A204.1 (cell line): ENCODE results near the gene KLHL14.
"Not testable (repeated sequence)": the region's sequence is repeated elsewhere in the genome, so short reads cannot be mapped to it uniquely, and the experiment has no call there.

Experiments
- FAIRE-seq: peaks from 2 replicates; lab custom pipeline; 2012; peaks lifted over from hg19 to GRCh38; lab: Jason Lieb, UNC

The KLHL14 gene

GRCh38 chr18:32714571-32715148, 58.2 kb downstream of the KLHL14 start:
- FAIRE-seq, result peak; percentile 37

DNA sequence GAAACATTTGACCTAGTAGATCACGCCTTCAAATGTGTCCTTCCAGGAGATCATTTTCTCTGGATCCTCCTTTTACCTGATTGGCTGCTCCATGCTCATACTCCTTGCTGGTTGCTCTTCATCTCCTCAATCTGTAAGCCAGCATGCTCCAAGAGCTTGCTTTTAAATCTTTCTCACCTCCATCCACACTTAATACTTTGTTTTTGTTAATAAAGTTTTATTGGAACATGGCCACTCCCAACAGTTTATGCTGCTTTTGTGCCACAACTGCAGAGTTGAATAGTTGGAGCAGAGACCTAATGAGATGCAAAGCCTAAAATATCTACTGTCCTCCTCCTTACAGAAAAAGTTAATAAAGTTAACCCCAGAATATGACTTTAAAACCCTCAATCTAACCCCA, 60.0 kb downstream of the KLHL14 start:
- FAIRE-seq, result no peak

DNA sequence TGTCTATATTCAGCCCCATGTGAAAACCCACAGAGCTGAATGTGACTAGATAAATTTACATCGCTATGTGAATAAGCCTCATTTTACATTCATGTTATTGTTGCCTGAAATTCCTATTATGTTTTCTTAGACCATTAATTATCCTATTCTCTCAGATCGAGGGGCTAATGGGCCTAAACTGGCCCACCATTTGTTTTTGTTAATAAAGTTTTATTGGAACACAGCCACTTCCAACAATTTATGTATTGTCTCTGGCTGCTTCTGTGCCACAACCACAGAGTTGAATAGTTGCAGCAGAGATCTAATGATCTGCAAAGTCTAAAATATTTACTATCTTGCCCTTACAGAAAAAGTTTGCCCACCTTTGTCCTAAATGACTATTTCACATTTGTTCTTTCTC, 61.0 kb downstream of the KLHL14 start:
- FAIRE-seq, result no peak

GRCh38 chr18:32707586-32707985, 65.2 kb downstream of the KLHL14 start:
- no peak for FAIRE-seq

DNA sequence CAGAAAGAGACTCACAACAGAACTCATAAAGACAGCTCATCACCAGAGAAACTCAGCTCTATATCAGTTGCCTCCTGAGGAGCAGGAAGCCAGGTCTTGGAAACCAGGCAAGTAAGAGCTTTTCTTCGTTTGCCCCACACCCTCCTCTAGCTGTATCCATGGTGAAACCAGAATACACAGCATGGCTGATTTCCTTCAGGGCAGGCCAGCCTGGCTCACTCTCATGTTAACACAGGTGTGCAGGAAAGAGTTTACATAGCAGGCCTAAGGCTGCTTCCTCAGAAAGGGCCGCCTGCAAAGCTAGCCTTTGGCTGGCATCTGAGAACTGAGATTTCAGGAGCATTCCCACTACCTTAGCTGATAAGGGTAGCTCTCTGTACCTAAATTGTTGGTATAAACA, 65.7 kb downstream of the KLHL14 start:
- FAIRE-seq, result no peak

GRCh38 chr18:32701313-32701712, 71.5 kb downstream of the KLHL14 start:
- FAIRE-seq, result no peak

GRCh38 chr18:32698153-32698552, 74.7 kb downstream of the KLHL14 start:
- no peak for FAIRE-seq

DNA sequence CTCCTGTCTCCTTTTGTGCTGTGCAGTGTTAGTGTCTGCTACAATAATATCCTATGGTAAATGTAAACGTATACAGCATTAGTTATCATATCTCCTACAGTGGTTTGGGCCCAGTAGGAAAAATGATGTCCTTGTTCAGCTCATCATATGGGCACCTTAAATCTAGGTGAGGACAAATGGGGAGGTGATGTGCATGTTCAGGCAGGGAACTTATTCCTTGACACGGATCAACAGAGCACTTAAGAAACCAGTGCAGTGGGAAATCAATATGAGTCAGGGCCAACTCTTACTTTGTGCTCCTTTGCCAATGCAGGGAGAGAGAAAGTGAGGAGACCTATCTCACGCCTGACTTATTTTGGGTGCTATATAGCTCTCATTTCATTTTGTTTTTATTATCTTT, 76.4 kb downstream of the KLHL14 start:
- FAIRE-seq, result no peak

- no peak for FAIRE-seq
These were observed 77.3 kb downstream of the KLHL14 start for GRCh38 chr18:32695534-32695933.

GRCh38 chr18:32688821-32689220, 84.0 kb downstream of the KLHL14 start:
- no peak for FAIRE-seq

GRCh38 chr18:32684940-32685339, 87.9 kb downstream of the KLHL14 start:
- FAIRE-seq, result no peak

GRCh38 chr18:32684096-32684495, 88.7 kb downstream of the KLHL14 start:
- no peak for FAIRE-seq

DNA sequence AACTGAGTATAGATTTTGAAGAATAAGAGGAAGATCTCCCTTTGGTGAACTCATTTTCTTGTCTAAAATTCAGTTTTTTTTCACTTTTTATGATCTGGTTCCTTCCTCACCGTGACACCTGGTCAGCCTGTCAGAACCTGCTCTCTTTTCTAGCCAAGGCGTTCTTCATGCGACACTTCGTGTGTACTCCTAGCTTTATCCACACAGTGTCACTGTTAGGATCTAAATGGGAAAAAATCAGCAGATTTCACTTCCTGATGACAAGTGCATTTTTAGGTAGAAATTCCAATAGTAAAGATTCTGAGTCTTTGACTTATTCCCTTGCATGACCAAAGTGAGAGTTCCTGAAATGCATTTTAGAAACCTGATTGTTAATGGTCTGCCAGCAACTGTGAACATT, 89.8 kb downstream of the KLHL14 start:
- FAIRE-seq, result no peak

DNA sequence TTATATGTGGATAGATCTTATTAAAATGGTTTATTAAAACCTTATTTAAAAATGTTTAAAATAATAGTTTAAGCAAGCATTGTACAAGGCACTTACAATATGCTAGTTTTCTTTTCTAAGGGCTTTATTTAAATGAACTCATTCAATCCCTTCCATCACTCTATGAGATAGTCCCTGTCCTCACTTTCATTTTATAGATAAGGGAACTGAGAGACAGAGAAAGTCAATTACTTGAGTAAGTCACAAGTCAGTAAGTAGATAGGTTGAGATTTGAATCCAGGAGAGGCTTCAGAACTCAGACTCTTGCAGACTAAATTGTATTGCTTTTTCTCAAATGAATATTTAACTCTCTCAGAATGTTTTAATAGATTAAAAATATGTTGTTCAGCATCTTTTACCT, 95.2 kb downstream of the KLHL14 start:
- no peak for FAIRE-seq

- FAIRE-seq, result no peak
These were observed 98.3 kb downstream of the KLHL14 start for GRCh38 chr18:32674491-32674890.

GRCh38 chr18:32672398-32672797, 100.4 kb downstream of the KLHL14 start:
- no peak for FAIRE-seq

DNA sequence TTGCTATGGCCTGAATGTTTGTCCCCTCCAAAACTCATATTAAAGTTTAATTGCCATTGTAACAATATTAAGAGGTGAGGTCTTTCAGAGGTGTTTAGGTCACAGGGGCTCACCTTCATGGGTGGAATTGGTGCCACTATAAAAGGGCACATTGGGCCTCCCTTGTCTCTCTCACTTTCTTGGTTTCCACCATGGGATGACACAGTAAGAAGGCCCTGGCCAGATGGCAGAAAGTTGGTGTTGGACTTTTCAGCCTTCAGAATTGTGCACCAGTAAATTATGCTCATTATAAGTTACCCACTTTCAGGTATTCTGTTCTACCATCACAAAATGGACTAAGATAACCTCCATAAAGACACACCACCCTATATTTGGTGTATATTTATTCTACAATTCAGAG, 102.1 kb downstream of the KLHL14 start:
- no peak for FAIRE-seq

DNA sequence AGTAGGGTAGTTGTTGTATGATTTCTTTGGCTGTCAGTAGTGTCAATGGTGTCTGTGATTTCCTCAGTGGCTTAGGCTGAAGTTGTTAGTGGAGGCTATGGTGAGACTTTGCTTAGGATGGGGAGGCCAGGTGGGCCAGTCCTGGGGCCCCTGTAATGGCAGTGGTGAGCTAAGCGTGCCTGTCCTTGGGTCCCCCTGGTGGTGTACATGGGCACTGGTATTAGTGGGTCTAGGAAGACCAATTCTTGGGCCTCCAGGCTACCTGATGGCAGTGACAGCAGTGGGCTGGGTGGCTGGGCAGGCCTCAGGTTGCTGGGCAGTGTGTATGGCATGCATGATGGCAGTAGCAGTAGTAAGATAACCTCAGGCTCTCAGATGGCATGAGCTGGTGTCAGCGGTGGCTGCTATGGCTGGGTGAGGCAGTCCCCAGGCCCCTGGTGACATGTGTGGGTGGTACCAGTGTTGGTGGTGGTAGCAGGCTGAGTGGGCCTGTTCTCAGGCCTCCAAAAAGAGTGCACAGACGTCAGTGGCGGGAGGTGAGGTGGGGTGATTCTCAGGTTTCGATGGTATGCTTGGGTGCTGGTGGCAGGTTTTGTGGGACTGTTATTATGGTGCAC, 103.2 kb downstream of the KLHL14 start:
- FAIRE-seq, result no peak

DNA sequence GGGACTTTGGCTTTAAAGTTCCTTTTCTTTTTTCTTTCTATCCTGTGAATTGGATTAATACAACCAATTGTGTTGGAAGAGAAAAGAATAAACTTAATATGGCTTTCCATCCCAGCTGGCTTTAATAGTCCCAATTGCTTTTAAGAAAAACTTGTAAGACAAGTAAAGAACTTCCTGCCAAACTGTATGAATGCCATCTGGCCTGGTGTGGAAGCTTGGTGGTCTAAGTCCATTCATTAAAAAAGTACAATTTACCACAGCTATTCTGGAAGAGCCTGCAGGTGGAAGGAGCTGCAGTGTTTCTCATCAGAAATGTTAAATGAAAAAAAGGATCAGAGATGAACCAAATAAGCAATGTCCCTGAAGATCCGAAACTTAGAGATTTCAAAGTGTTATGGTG, 103.9 kb downstream of the KLHL14 start:
- FAIRE-seq, result no peak

GRCh38 chr18:32661486-32662299, 111.1 kb downstream of the KLHL14 start:
- no peak for FAIRE-seq

GRCh38 chr18:32654507-32654906, 118.3 kb downstream of the KLHL14 start:
- FAIRE-seq, result not testable (repeated sequence)

GRCh38 chr18:32637659-32638058, 135.2 kb downstream of the KLHL14 start:
- not testable (repeated sequence) for FAIRE-seq

DNA sequence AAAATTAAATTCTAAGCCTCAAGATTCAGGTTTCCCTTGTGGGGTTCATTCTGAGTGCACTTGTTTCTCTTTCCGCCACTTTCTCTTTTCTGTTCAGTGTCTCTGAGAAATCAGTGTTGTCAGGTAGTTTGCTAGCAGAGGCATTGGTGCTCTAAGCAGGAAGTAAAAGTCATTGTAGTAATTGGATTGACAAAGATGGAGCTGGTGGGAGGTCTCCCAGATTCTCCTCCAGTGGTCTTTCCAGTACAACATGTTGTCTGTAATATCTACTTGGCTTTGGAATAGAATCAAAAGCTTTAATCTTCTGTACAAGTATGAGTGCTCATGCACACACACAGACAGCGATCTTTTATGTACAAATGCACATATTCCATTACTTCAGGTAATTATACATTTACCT, 135.6 kb downstream of the KLHL14 start:
- no peak for FAIRE-seq
